Measurements from ENCODE around the gene SARDH. TPM values are rescaled to one million over a fixed set of nuclear protein-coding genes. Genes with fewer than 3 reads are reported as not detected.

Gene SARDH
- total and polyA plus RNA-seq, 2 of the 8 experiments (the other 6 are each of a cell fraction or from before 2014, with no cell fraction given): 6.4 to 7.4 TPM

DNA sequence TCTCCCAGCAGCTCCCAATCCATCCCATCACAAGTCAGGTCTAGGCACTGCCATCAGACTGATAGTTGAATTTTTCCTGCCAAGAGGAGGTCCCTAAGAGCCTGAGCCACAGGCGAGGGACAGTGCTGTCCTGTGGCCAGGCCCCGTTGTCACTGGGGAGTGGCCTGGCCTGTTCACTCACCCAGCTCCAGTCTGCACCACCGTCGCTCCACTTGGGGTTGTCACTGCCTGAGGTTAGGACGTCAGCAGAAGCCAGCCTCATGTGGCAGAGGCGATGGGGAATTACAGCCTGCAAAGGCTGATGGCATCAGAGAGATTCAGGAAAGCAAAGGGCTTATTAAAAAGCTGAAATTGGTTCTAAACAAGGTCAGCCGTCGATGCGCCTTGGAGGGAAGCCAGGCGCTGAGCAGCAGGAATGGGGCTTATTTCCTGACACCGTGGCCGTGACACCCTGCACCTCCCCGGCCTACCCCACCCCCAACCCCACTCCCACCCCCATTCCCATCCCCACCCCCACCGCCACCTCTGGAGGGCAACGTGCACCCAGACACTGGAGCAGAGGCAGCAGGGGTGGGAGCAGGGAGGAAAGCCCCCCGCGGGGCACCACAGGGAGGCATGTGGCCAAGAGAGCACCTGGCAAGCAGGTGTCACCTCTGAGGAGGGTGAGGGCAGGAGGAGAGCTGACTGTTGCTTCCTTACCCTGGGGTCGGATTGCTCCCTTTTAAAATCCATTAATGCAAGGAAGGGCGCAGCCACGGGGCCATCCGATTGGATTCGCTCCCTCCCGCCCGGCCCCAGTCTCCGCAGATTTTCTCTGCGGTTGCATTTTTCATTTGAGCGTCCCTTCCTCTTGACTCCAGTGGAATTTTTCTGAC is 105.1 kb downstream of the SARDH start:
- no peak overlapping the region for H3K4me3 ChIP-seq (ENCODE audit: extremely low read depth in 1 of 4, insufficient read depth in 2 of 4, low read depth in 3 of 4, low read length in 4 of 4)
- no peaks in the 10 kb centered on the region; a peak in 1 of 7 replicates for H3K27me3 ChIP-seq (replicated peaks in 1 of 4; ENCODE audit: control insufficient read depth in 3 of 4, extremely low read depth in 1 of 4, insufficient read depth in 3 of 4, low read length in 3 of 4)
- ChIA-PET POLR2A (ENCODE audit: partially characterized antibody) (interaction anchor here (1.2 kb wide), 1 partner anchor 18 kb away, joined by 3 read pairs; no protein-coding TSS in a partner anchor), CTCF (ENCODE audit: partially characterized antibody) (interaction anchor here (0.8 to 2.0 kb wide), 7 partner anchors 30 to 138 kb away, joined by 3 to 5 read pairs (median 4); no protein-coding TSS in a partner anchor)
- H2BK12ac ChIP-seq (ENCODE audit: low read depth, low read length): peak overlapping the region; percentile 75; the same call in 1 of the 2 replicates
- H3K79me2 ChIP-seq (ENCODE audit: control insufficient read depth in 1 of 2, insufficient read depth in 2 of 2, low read length in 2 of 2): no peaks in the 10 kb centered on the region
- no peak overlapping the region for H3K14ac ChIP-seq (ENCODE audit: insufficient read length)
- peak overlapping the region; percentile 87 for H2BK20ac ChIP-seq (ENCODE audit: low read length)
- no peak overlapping the region for H2BK120ac ChIP-seq (replicated peaks; ENCODE audit: low read depth, low read length)
- H2AK5ac ChIP-seq (ENCODE audit: low read depth, low read length): no peak overlapping the region; the same call in 1 of the 2 replicates
- H4K20me1 ChIP-seq (replicated peaks in 1 of 2; ENCODE audit: control insufficient read depth in 1 of 2, insufficient read depth in 2 of 2, low read length in 2 of 2): no peaks in the 10 kb centered on the region
- no peaks in the 10 kb centered on the region for H3K23me2 ChIP-seq (ENCODE audit: low read depth, low read length)
- H3K36me3 ChIP-seq (ENCODE audit: control insufficient read depth in 2 of 4, insufficient read depth in 4 of 4, low read length in 3 of 4): no peaks in the 10 kb centered on the region
- DNase-seq (ENCODE audit: low read depth in 1 of 2, low spot score in 2 of 2) (no peak), FAIRE-seq (no peak)
- H3K27ac ChIP-seq (ENCODE audit: low read depth, low read length): no peak overlapping the region
- no peaks in the 10 kb centered on the region for H3K79me1 ChIP-seq (ENCODE audit: low read depth, low read length)
- H3K4me1 ChIP-seq (replicated peaks in 1 of 4; ENCODE audit: control insufficient read depth in 3 of 4, insufficient read depth in 4 of 4, low read length in 3 of 4): peaks cover 0 to 30% (median 18%) of the 10 kb centered on the region in 4 experiments; a peak in 6 of 7 replicates
- no peaks in the 10 kb centered on the region for H3K9me3 ChIP-seq (ENCODE audit: insufficient read depth in 2 of 2, low read depth in 1 of 2, low read length in 1 of 2)
- peak overlapping the region; percentile 71 for H4K8ac ChIP-seq (ENCODE audit: extremely low read depth, insufficient read depth, low read length)
- H3K56ac ChIP-seq (replicated peaks; ENCODE audit: insufficient read length, low read depth, low read length): no peak overlapping the region
- H4K5ac ChIP-seq (ENCODE audit: insufficient read length, low read depth, low read length): no peak overlapping the region
- no peak overlapping the region for H3K9ac ChIP-seq (replicated peaks in 1 of 4; ENCODE audit: extremely low read depth in 1 of 4, low read depth in 3 of 4, low read length in 3 of 4)
- H4K91ac ChIP-seq (replicated peaks; ENCODE audit: insufficient read length, low read length): peak overlapping the region; percentile 54
- H3K18ac ChIP-seq (ENCODE audit: extremely low read depth, low read length): no peak overlapping the region
- H2BK5ac ChIP-seq (ENCODE audit: low read depth, low read length): peak overlapping the region; percentile 66; the same call in 1 of the 2 replicates
- no peak overlapping the region for H3K23ac ChIP-seq (ENCODE audit: insufficient read length)
- H2AFZ ChIP-seq (ENCODE audit: low read length): no peak overlapping the region
- no peak overlapping the region for H3K4ac ChIP-seq (replicated peaks; ENCODE audit: insufficient read length, low read depth, low read length)
- WGBS, 2 experiments (ENCODE audit: extremely low coverage in 1 of 2, insufficient coverage in 1 of 2, insufficient read length in 1 of 2, insufficient replicate concordance in 2 of 2, low coverage in 1 of 2, low lambda C conversion rate in 2 of 2, missing lambda C conversion rate in 1 of 2): 82% methylated on average over 16 of the region's 27 CpGs; no CpG with 5 or more reads in 1 of the 2 experiments
- H3K4me2 ChIP-seq (ENCODE audit: insufficient read depth in 1 of 2, low read depth in 2 of 2, low read length in 2 of 2): no peak overlapping the region
- no peak overlapping the region for H2BK15ac ChIP-seq (ENCODE audit: low read length)
- TF ChIP-seq EP300 (IDR thresholded peaks at IDR 0.05; ENCODE audit: borderline replicate concordance in 1 of 2, low read depth in 2 of 2, low read length in 2 of 2) (no peak), PHF8 (conservative IDR thresholded peaks at IDR 0.05; ENCODE audit: low read depth, low read length) (no peak), CHD1 (IDR thresholded peaks at IDR 0.05; ENCODE audit: low read depth, low read length) (no peak), CREB1 (IDR thresholded peaks at IDR 0.05) (no peak), KDM1A (IDR thresholded peaks at IDR 0.05; ENCODE audit: borderline replicate concordance, low read length) (no peak), POLR2AphosphoS5 (IDR thresholded peaks at IDR 0.05; ENCODE audit: low read depth, low read length) (no peak), SRF (IDR thresholded peaks at IDR 0.05; ENCODE audit: low read depth, low read length) (no peak), NRF1 (IDR thresholded peaks at IDR 0.05; ENCODE audit: low read depth, low read length) (no peak)
- TF ChIP-seq, protein P1, sequence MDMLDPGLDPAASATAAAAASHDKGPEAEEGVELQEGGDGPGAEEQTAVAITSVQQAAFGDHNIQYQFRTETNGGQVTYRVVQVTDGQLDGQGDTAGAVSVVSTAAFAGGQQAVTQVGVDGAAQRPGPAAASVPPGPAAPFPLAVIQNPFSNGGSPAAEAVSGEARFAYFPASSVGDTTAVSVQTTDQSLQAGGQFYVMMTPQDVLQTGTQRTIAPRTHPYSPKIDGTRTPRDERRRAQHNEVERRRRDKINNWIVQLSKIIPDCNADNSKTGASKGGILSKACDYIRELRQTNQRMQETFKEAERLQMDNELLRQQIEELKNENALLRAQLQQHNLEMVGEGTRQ (IDR thresholded peaks at IDR 0.05; ENCODE audit: low read length): no peak
- TF ChIP-seq, protein P2, sequence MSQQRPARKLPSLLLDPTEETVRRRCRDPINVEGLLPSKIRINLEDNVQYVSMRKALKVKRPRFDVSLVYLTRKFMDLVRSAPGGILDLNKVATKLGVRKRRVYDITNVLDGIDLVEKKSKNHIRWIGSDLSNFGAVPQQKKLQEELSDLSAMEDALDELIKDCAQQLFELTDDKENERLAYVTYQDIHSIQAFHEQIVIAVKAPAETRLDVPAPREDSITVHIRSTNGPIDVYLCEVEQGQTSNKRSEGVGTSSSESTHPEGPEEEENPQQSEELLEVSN (IDR thresholded peaks at IDR 0.05): no peak
